ENCODE results near the gene CRY1.

The CRY1 gene

DNA sequence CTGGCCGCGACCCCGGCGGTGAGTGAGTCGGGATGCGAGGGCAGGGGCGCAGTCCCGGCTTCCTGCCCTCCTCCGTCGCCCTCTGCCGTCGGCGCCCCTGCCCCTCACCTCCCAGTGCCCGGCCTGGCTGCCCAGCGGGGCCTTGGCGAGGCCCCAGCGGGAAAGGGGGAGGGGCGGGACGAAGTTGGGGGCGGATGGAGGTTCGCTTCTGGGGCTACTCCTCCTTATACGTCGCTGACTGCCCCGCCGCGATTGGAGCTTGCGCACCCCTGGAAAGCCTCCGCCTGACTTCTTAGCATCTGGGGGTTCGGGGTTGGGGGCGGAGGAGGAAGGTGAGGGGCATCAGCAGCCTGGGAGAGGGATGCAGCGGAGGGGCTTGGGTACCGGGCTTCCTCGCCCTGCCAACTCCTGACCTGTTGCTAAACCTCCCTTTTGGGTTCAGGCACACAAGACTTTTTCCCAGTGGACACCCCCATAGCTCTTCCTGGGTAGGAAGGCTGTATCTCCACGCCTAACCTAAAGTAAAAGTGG, 137.2 kb downstream of the CRY1 start:
- Histone ChIP-seq H4K20me1 (ENCODE audit: insufficient read depth, low read length, poor library complexity, severe bottlenecking) (peaks cover 38% of the 10 kb centered on the region), H3K9me3 (ENCODE audit: insufficient read depth, low read depth, low read length) (no peaks in the 10 kb centered on the region), H3F3A (ENCODE audit: low read depth) (no peaks in the 10 kb centered on the region), H2AFZ (ENCODE audit: low read length) (peak overlapping the region; percentile 70), H3K9ac (ENCODE audit: low read depth, low read length, poor library complexity, severe bottlenecking) (peak overlapping the region; percentile 92), H3K4me1 (ENCODE audit: insufficient read depth, low read length, poor library complexity, severe bottlenecking) (peaks cover 45% of the 10 kb centered on the region), H3K4me2 (ENCODE audit: low read depth, low read length, poor library complexity, severe bottlenecking) (peak overlapping the region; percentile 82), H3K4me3 (ENCODE audit: low read length, poor library complexity, severe bottlenecking) (peak overlapping the region; percentile 81), H3K9me2 (replicated peaks; ENCODE audit: low read depth, low read length) (no peaks in the 10 kb centered on the region), H3K27me3 (ENCODE audit: insufficient read depth, low read length, poor library complexity, severe bottlenecking) (no peaks in the 10 kb centered on the region), H3K79me2 (ENCODE audit: insufficient read depth, low read length) (peaks cover 72% of the 10 kb centered on the region), H3K36me3 (ENCODE audit: insufficient read depth, low read length) (no peaks in the 10 kb centered on the region)
- TF ChIP-seq EZH2phosphoT487 (IDR thresholded peaks at IDR 0.05; ENCODE audit: borderline replicate concordance), result no peak
- TF ChIP-seq, protein P1, sequence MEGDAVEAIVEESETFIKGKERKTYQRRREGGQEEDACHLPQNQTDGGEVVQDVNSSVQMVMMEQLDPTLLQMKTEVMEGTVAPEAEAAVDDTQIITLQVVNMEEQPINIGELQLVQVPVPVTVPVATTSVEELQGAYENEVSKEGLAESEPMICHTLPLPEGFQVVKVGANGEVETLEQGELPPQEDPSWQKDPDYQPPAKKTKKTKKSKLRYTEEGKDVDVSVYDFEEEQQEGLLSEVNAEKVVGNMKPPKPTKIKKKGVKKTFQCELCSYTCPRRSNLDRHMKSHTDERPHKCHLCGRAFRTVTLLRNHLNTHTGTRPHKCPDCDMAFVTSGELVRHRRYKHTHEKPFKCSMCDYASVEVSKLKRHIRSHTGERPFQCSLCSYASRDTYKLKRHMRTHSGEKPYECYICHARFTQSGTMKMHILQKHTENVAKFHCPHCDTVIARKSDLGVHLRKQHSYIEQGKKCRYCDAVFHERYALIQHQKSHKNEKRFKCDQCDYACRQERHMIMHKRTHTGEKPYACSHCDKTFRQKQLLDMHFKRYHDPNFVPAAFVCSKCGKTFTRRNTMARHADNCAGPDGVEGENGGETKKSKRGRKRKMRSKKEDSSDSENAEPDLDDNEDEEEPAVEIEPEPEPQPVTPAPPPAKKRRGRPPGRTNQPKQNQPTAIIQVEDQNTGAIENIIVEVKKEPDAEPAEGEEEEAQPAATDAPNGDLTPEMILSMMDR (conservative IDR thresholded peaks at IDR 0.05; ENCODE audit: low read length), result peak; percentile 28; the same call in 1 of the 2 replicates

DNA sequence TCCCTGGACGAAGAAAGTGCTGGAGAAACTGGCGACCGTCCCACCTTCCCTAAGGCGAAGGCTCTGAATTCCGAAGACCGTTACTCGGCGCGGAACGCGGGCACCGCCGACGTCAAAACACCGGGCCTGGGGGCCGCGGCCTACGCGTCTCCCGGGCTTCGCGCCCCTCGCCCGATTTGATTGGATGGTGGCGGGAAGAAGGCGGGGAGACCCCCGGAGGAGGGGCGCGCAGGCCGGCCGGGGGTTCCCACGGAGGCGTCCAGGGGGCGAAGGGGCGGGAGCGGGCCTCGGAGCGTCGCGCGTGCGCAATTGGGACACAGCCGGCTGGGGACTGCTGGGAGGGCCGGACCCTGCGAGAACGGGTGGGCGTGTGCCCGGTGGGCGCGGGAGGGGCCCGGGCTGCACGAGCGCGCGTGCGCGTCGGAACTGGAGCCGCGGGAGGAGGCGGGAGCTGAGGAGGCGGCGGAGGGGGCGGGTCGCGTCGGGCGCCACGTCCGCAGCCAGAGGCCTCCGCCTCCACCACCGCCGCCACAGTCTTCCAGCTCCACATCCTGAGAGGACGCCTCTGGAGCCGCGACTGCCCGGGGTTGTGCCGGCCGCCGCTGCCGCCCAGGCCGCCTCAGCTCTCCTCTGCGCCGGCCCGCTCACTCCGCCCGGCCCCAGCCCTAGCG, 137.8 kb downstream of the CRY1 start, which contains the start of gene TMEM263:
TSS of gene TMEM263 (plus strand) at position 531 of the 671 bp plus-strand sequence. CDS start 11,210 bp downstream, outside the sequence.
- H3K4me2 ChIP-seq (ENCODE audit: low read depth, low read length, poor library complexity, severe bottlenecking), result peak within 1 kb of the TSS; percentile 98
- H3F3A ChIP-seq (ENCODE audit: low read depth), result no peaks in the 10 kb centered on the region
- TF ChIP-seq EZH2phosphoT487 (IDR thresholded peaks at IDR 0.05; ENCODE audit: borderline replicate concordance), result no peak
- TF ChIP-seq, protein P1 (conservative IDR thresholded peaks at IDR 0.05; ENCODE audit: low read length), result no peak
- H3K4me3 ChIP-seq (ENCODE audit: low read length, poor library complexity, severe bottlenecking), result peak within 1 kb of the TSS; percentile 81
- H3K9me2 ChIP-seq (replicated peaks; ENCODE audit: low read depth, low read length), result no peaks in the 10 kb centered on the region
- peaks cover 40% of the 10 kb centered on the region for H3K4me1 ChIP-seq (ENCODE audit: insufficient read depth, low read length, poor library complexity, severe bottlenecking)
- H3K36me3 ChIP-seq (ENCODE audit: insufficient read depth, low read length), result no peaks in the 10 kb centered on the region
- H4K20me1 ChIP-seq (ENCODE audit: insufficient read depth, low read length, poor library complexity, severe bottlenecking), result peaks cover 32% of the 10 kb centered on the region
- H2AFZ ChIP-seq (ENCODE audit: low read length), result peak within 1 kb of the TSS; percentile 81
- H3K9ac ChIP-seq (ENCODE audit: low read depth, low read length, poor library complexity, severe bottlenecking), result peak within 1 kb of the TSS; percentile 95
- no peaks in the 10 kb centered on the region for H3K9me3 ChIP-seq (ENCODE audit: insufficient read depth, low read depth, low read length)
- peaks cover 66% of the 10 kb centered on the region for H3K79me2 ChIP-seq (ENCODE audit: insufficient read depth, low read length)
- no peaks in the 10 kb centered on the region for H3K27me3 ChIP-seq (ENCODE audit: insufficient read depth, low read length, poor library complexity, severe bottlenecking)

DNA sequence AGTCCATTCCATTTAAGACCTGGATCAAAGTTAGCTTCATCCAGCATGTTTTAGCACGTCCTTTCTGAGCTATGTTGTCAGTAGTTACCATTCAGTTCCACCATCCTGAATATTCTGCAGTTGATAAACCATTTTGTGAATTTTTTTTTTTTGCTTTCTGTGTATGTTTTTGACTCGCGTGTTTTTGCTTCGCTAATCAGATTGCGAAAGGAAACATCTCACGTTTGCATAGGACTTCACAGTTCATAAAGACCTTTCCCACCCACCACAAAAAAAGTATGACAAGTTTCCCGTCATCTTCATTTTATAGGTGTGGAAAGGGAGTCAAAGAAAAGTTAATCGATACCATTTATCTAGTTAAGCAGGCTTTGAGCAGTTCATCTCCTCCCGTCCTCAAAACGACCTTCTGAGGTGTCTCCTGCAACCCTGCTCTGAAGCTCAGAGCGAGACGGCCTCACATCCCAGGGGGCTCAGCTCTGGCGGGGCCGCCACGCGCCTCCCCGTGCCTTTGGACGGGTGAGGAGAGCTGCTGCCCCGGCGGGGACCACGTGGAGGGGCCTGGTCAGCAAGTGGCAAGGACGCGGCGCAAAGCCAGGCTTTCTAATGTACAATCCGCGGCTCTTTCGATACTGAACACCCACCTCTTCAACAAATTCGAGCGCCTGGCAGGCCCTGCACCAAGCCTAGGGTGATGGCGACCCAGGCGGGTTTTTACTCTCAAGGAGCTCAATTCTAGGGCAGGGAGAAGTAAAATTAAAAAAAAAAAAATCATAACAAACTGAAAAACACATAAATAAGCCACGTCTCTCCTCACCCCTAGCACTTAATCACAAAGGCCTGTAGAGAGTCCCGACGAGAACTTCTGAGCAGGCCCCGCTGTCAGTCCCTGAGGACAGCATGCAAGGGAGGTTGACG, 138.6 kb downstream of the CRY1 start:
- Histone ChIP-seq H3F3A (ENCODE audit: low read depth) (no peaks in the 10 kb centered on the region), H3K9me3 (ENCODE audit: insufficient read depth, low read depth, low read length) (no peaks in the 10 kb centered on the region), H3K9ac (ENCODE audit: low read depth, low read length, poor library complexity, severe bottlenecking) (peak overlapping the region; percentile 95), H3K27me3 (ENCODE audit: insufficient read depth, low read length, poor library complexity, severe bottlenecking) (no peaks in the 10 kb centered on the region), H2AFZ (ENCODE audit: low read length) (peak overlapping the region; percentile 81), H3K9me2 (replicated peaks; ENCODE audit: low read depth, low read length) (no peaks in the 10 kb centered on the region), H3K4me1 (ENCODE audit: insufficient read depth, low read length, poor library complexity, severe bottlenecking) (peaks cover 40% of the 10 kb centered on the region), H3K4me2 (ENCODE audit: low read depth, low read length, poor library complexity, severe bottlenecking) (peak overlapping the region; percentile 98), H3K4me3 (ENCODE audit: low read length, poor library complexity, severe bottlenecking) (peak overlapping the region; percentile 81), H3K79me2 (ENCODE audit: insufficient read depth, low read length) (peaks cover 59% of the 10 kb centered on the region), H4K20me1 (ENCODE audit: insufficient read depth, low read length, poor library complexity, severe bottlenecking) (peaks cover 27% of the 10 kb centered on the region), H3K36me3 (ENCODE audit: insufficient read depth, low read length) (no peaks in the 10 kb centered on the region)
- TF ChIP-seq EZH2phosphoT487 (IDR thresholded peaks at IDR 0.05; ENCODE audit: borderline replicate concordance), result no peak
